Activated CD4-positive, alpha-beta memory T cell treated with anti-CD3 and anti-CD28 coated beads for 36 hours (primary cell): ENCODE measurements around the gene CCDC40. TPM values are rescaled to one million over a fixed set of nuclear protein-coding genes. Genes with fewer than 3 reads are reported as not detected.

Source experiments
- CTCF ChIA-PET: fragments of 350-600 bp; sonication (Branson Sonifier 250); formaldehyde crosslinking; loops from one replicate; lab custom pipeline; 2021; ENCODE audit warnings: antibody characterized with exemption, inconsistent platforms; lab: Charles Lee
- POLR2A ChIA-PET: fragments of 350-600 bp; sonication (Branson Sonifier 250); formaldehyde crosslinking; loops from one replicate; lab custom pipeline; 2021; ENCODE audit warnings: antibody characterized with exemption; lab: Charles Lee
- DNase-seq: peaks from one replicate; pipeline ENCODE4 v3.0.0-alpha.2; 2020
- H3K27ac Mint-ChIP-seq: one replicate; pipeline ENCODE4 v1.8.0; 2021; ENCODE audit warnings: mixed read lengths
- H3K27me3 Mint-ChIP-seq: one replicate; pipeline ENCODE4 v1.8.0; 2021; ENCODE audit warnings: mixed read lengths
- H3K36me3 Mint-ChIP-seq: one replicate; pipeline ENCODE4 v1.8.0; 2021; ENCODE audit warnings: mixed read lengths
- H3K4me1 Mint-ChIP-seq: one replicate; pipeline ENCODE4 v1.8.0; 2021; ENCODE audit warnings: low read depth, mixed read lengths
- H3K4me3 Mint-ChIP-seq: one replicate; pipeline ENCODE4 v1.8.0; 2021; ENCODE audit warnings: mild to moderate bottlenecking, mixed read lengths
- H3K9me3 Mint-ChIP-seq: one replicate; pipeline ENCODE4 v1.8.0; 2021; ENCODE audit warnings: mixed read lengths
- intact Hi-C: fragments of 100-400 bp; cut with micrococcal nuclease; formaldehyde crosslinking; loops from one replicate; pipeline ENCODE4 v1.15.1; 2023
- total RNA-seq, 2 experiments: library from RNA; stranded (reverse); gene quantifications; one replicate each; pipeline ENCODE4 v1.2.3, GENCODE V29; 2021

Gene CCDC40
- total RNA-seq, 2 experiments from 2014 or later, result 0.82 to 1.00 TPM

GRCh38 chr17:80002690-80003490 is 33.6 kb upstream of the CCDC40 start:
- no peak for DNase-seq
- CTCF ChIA-PET, result interaction anchor here (1.0 kb wide), 1 partner anchor 98 kb away, joined by 5 read pairs; the partner anchor contains the start of gene GAA
- Mint-ChIP-seq H3K9me3 (no peaks in the 10 kb centered on the region), H3K27me3 (no peaks in the 10 kb centered on the region), H3K27ac (no peak overlapping the region), H3K36me3 (no peaks in the 10 kb centered on the region), H3K4me1 (peaks cover 12% of the 10 kb centered on the region), H3K4me3 (no peak overlapping the region)
- intact Hi-C loops, result no loop called here
- POLR2A ChIA-PET, result no interaction called here

GRCh38 chr17:80003969-80004368 is 32.5 kb upstream of the CCDC40 start:
- H3K4me3 Mint-ChIP-seq, result no peak overlapping the region
- ChIA-PET CTCF (interaction anchor here (0.9 to 2.1 kb wide), 3 partner anchors 12 to 98 kb away, joined by 3 to 6 read pairs (median 5); partner anchors contain the start of gene GAA), POLR2A (no interaction called here)
- H3K4me1 Mint-ChIP-seq, result peaks cover 5% of the 10 kb centered on the region
- no peaks in the 10 kb centered on the region for H3K27me3 Mint-ChIP-seq
- H3K9me3 Mint-ChIP-seq, result no peaks in the 10 kb centered on the region
- H3K27ac Mint-ChIP-seq, result no peak overlapping the region
- no peaks in the 10 kb centered on the region for H3K36me3 Mint-ChIP-seq
- intact Hi-C loops, result no loop called here
- DNase-seq, result no peak

GRCh38 chr17:80005360-80006338 is 30.8 kb upstream of the CCDC40 start:
- Mint-ChIP-seq H3K4me1 (peaks cover 5% of the 10 kb centered on the region), H3K27ac (no peak overlapping the region), H3K4me3 (no peak overlapping the region), H3K27me3 (no peaks in the 10 kb centered on the region), H3K36me3 (no peaks in the 10 kb centered on the region), H3K9me3 (no peaks in the 10 kb centered on the region)
- ChIA-PET POLR2A (no interaction called here), CTCF (interaction anchor here (0.6 to 2.1 kb wide), 15 partner anchors 7 to 1306 kb away, joined by 3 to 8 read pairs (median 3); partner anchors contain the start of gene GAA)
- intact Hi-C loops, result no loop called here
- peak; percentile 62 for DNase-seq

- Mint-ChIP-seq H3K4me3 (no peak overlapping the region), H3K9me3 (no peaks in the 10 kb centered on the region), H3K36me3 (no peaks in the 10 kb centered on the region), H3K27me3 (no peaks in the 10 kb centered on the region), H3K27ac (no peak overlapping the region), H3K4me1 (peaks cover 5% of the 10 kb centered on the region)
- ChIA-PET POLR2A (no interaction called here), CTCF (interaction anchor here (0.7 to 3.0 kb wide), 8 partner anchors 8 to 198 kb away, joined by 3 to 14 read pairs (median 6); partner anchors contain the start of gene GAA)
- intact Hi-C loops, result no loop called here
- DNase-seq, result no peak
Observed at GRCh38 chr17:80006339-80006720, 30.1 kb upstream of the CCDC40 start.

- Mint-ChIP-seq H3K27ac (no peak overlapping the region), H3K36me3 (no peaks in the 10 kb centered on the region), H3K4me1 (peaks cover 5% of the 10 kb centered on the region), H3K27me3 (no peaks in the 10 kb centered on the region), H3K9me3 (no peaks in the 10 kb centered on the region), H3K4me3 (no peak overlapping the region)
- CTCF ChIA-PET, result interaction anchor here (0.7 to 3.0 kb wide), 13 partner anchors 9 to 218 kb away, joined by 3 to 24 read pairs (median 5); partner anchors contain the start of gene GAA
- POLR2A ChIA-PET, result no interaction called here
- DNase-seq, result no peak
- intact Hi-C loops, result no loop called here
Observed at GRCh38 chr17:80006811-80007752, 29.4 kb upstream of the CCDC40 start.

GRCh38 chr17:80007939-80008338 is 28.5 kb upstream of the CCDC40 start:
- POLR2A ChIA-PET, result no interaction called here

GRCh38 chr17:80008383-80008840 is 28.0 kb upstream of the CCDC40 start:
- Mint-ChIP-seq H3K9me3 (no peaks in the 10 kb centered on the region), H3K36me3 (no peaks in the 10 kb centered on the region), H3K27ac (no peak overlapping the region), H3K27me3 (no peaks in the 10 kb centered on the region), H3K4me3 (no peak overlapping the region), H3K4me1 (peaks cover 5% of the 10 kb centered on the region)
- intact Hi-C loops, result no loop called here
- ChIA-PET CTCF (interaction anchor here (0.8 to 3.0 kb wide), 25 partner anchors 9 to 267 kb away, joined by 3 to 37 read pairs (median 4); partner anchors contain the start of gene GAA), POLR2A (no interaction called here)
- DNase-seq, result peak; percentile 86

More at GRCh38 chr17:80007939-80008338, 28.5 kb upstream of the CCDC40 start:
- H3K27ac Mint-ChIP-seq, result no peak overlapping the region
- H3K9me3 Mint-ChIP-seq, result no peaks in the 10 kb centered on the region
- DNase-seq, result no peak
- H3K27me3 Mint-ChIP-seq, result no peaks in the 10 kb centered on the region
- intact Hi-C loops, result no loop called here
- CTCF ChIA-PET, result interaction anchor here (0.8 to 3.0 kb wide), 24 partner anchors 9 to 266 kb away, joined by 3 to 37 read pairs (median 4); partner anchors contain the start of gene GAA
- H3K4me3 Mint-ChIP-seq, result no peak overlapping the region
- peaks cover 5% of the 10 kb centered on the region for H3K4me1 Mint-ChIP-seq
- H3K36me3 Mint-ChIP-seq, result no peaks in the 10 kb centered on the region

GRCh38 chr17:80008848-80009247 is 27.6 kb upstream of the CCDC40 start:
- Mint-ChIP-seq H3K4me1 (peaks cover 5% of the 10 kb centered on the region), H3K36me3 (no peaks in the 10 kb centered on the region), H3K9me3 (no peaks in the 10 kb centered on the region), H3K27me3 (no peaks in the 10 kb centered on the region), H3K4me3 (no peak overlapping the region), H3K27ac (no peak overlapping the region)
- no peak for DNase-seq
- POLR2A ChIA-PET, result no interaction called here
- intact Hi-C loops, result no loop called here
- CTCF ChIA-PET, result interaction anchor here (1.0 to 3.0 kb wide), 24 partner anchors 8 to 267 kb away, joined by 3 to 37 read pairs (median 4); partner anchors contain the start of gene GAA

- intact Hi-C loops, result no loop called here
- Mint-ChIP-seq H3K27ac (no peak overlapping the region), H3K4me3 (no peak overlapping the region), H3K27me3 (no peaks in the 10 kb centered on the region), H3K4me1 (peaks cover 5% of the 10 kb centered on the region), H3K9me3 (no peaks in the 10 kb centered on the region), H3K36me3 (no peaks in the 10 kb centered on the region)
- POLR2A ChIA-PET, result no interaction called here
- DNase-seq, result no peak
- CTCF ChIA-PET, result interaction anchor here (1.1 to 3.0 kb wide), 10 partner anchors 9 to 252 kb away, joined by 3 to 37 read pairs (median 8); partner anchors contain the start of gene GAA
Observed at GRCh38 chr17:80009391-80010282, 26.8 kb upstream of the CCDC40 start.

- peaks cover 5% of the 10 kb centered on the region for H3K4me1 Mint-ChIP-seq
- intact Hi-C loops, result no loop called here
- H3K4me3 Mint-ChIP-seq, result no peak overlapping the region
- no peak for DNase-seq
- H3K27me3 Mint-ChIP-seq, result no peaks in the 10 kb centered on the region
- H3K36me3 Mint-ChIP-seq, result no peaks in the 10 kb centered on the region
- no peak overlapping the region for H3K27ac Mint-ChIP-seq
- ChIA-PET CTCF (interaction anchor here (0.9 to 1.5 kb wide), 2 partner anchors 9 to 83 kb away, joined by 3 to 4 read pairs; no protein-coding TSS in a partner anchor), POLR2A (no interaction called here)
- H3K9me3 Mint-ChIP-seq, result no peaks in the 10 kb centered on the region
Observed at GRCh38 chr17:80010283-80010858, 26.1 kb upstream of the CCDC40 start.
